NCI-H146 treated with DMSO at 0.1 percent for 48 hours (cell line): ENCODE data around the gene MAPT.
"Not testable (repeated sequence)": the region's sequence is repeated elsewhere in the genome, so short reads cannot be mapped to it uniquely, and the experiment has no call there.

ENCODE experiments used
- DNase-seq: peaks from one replicate; lab custom pipeline; 2025; ENCODE audit not compliant: unreplicated experiment; lab: John Stamatoyannopoulos, UW

Gene MAPT

DNA sequence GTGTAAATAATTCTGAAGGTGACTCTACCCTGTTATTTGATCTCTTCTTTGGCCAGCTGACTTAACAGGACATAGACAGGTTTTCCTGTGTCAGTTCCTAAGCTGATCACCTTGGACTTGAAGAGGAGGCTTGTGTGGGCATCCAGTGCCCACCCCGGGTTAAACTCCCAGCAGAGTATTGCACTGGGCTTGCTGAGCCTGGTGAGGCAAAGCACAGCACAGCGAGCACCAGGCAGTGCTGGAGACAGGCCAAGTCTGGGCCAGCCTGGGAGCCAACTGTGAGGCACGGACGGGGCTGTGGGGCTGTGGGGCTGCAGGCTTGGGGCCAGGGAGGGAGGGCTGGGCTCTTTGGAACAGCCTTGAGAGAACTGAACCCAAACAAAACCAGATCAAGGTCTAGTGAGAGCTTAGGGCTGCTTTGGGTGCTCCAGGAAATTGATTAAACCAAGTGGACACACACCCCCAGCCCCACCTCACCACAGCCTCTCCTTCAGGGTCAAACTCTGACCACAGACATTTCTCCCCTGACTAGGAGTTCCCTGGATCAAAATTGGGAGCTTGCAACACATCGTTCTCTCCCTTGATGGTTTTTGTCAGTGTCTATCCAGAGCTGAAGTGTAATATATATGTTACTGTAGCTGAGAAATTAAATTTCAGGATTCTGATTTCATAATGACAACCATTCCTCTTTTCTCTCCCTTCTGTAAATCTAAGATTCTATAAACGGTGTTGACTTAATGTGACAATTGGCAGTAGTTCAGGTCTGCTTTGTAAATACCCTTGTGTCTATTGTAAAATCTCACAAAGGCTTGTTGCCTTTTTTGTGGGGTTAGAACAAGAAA, 109.8 kb downstream of the MAPT start:
- DNase-seq, result no peak

DNA sequence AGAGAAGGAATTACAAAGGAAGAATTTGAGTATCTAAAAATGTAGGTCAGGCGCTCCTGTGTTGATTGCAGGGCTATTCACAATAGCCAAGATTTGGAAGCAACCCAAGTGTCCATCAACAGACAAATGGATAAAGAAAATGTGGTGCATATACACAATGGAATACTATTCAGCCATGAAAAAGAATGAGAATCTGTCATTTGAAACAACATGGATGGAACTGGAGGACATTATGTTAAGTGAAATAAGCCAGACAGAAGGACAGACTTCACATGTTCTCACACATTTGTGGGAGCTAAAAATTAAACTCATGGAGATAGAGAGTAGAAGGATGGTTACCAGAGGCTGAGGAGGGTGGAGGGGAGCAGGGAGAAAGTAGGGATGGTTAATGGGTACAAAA, 111.7 kb downstream of the MAPT start:
- DNase-seq, result not testable (repeated sequence)

DNA sequence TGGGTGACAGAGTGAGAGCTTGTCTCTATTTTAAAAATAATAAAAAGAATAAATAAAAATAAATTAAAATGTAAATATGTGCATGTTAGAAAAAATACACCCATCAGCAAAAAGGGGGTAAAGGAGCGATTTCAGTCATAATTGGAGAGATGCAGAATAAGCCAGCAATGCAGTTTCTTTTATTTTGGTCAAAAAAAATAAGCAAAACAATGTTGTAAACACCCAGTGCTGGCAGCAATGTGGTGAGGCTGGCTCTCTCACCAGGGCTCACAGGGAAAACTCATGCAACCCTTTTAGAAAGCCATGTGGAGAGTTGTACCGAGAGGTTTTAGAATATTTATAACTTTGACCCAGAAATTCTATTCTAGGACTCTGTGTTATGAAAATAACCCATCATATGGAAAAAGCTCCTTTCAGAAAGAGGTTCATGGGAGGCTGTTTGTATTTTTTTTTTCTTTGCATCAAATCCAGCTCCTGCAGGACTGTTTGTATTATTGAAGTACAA, 113.2 kb downstream of the MAPT start:
- DNase-seq, result no peak

DNA sequence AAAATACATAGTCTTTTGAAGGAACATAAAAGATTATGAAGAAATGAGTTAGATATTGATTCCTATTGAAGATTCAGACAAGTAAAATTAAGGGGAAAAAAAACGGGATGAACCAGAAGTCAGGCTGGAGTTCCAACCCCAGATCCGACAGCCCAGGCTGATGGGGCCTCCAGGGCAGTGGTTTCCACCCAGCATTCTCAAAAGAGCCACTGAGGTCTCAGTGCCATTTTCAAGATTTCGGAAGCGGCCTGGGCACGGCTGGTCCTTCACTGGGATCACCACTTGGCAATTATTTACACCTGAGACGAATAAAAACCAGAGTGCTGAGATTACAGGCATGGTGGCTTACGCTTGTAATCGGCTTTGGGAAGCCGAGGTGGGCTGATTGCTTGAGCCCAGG, 114.2 kb downstream of the MAPT start:
- DNase-seq, result no peak

DNA sequence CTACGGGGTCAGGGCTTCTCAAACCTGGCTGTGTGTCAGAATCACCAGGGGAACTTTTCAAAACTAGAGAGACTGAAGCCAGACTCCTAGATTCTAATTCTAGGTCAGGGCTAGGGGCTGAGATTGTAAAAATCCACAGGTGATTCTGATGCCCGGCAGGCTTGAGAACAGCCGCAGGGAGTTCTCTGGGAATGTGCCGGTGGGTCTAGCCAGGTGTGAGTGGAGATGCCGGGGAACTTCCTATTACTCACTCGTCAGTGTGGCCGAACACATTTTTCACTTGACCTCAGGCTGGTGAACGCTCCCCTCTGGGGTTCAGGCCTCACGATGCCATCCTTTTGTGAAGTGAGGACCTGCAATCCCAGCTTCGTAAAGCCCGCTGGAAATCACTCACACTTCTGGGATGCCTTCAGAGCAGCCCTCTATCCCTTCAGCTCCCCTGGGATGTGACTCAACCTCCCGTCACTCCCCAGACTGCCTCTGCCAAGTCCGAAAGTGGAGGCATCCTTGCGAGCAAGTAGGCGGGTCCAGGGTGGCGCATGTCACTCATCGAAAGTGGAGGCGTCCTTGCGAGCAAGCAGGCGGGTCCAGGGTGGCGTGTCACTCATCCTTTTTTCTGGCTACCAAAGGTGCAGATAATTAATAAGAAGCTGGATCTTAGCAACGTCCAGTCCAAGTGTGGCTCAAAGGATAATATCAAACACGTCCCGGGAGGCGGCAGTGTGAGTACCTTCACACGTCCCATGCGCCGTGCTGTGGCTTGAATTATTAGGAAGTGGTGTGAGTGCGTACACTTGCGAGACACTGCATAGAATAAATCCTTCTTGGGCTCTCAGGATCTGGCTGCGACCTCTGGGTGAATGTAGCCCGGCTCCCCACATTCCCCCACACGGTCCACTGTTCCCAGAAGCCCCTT, 115.6 kb downstream of the MAPT start:
- no peak for DNase-seq

DNA sequence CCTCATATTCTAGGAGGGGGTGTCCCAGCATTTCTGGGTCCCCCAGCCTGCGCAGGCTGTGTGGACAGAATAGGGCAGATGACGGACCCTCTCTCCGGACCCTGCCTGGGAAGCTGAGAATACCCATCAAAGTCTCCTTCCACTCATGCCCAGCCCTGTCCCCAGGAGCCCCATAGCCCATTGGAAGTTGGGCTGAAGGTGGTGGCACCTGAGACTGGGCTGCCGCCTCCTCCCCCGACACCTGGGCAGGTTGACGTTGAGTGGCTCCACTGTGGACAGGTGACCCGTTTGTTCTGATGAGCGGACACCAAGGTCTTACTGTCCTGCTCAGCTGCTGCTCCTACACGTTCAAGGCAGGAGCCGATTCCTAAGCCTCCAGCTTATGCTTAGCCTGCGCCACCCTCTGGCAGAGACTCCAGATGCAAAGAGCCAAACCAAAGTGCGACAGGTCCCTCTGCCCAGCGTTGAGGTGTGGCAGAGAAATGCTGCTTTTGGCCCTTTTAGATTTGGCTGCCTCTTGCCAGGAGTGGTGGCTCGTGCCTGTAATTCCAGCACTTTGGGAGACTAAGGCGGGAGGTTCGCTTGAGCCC, 116.3 kb downstream of the MAPT start:
- DNase-seq, result no peak

DNA sequence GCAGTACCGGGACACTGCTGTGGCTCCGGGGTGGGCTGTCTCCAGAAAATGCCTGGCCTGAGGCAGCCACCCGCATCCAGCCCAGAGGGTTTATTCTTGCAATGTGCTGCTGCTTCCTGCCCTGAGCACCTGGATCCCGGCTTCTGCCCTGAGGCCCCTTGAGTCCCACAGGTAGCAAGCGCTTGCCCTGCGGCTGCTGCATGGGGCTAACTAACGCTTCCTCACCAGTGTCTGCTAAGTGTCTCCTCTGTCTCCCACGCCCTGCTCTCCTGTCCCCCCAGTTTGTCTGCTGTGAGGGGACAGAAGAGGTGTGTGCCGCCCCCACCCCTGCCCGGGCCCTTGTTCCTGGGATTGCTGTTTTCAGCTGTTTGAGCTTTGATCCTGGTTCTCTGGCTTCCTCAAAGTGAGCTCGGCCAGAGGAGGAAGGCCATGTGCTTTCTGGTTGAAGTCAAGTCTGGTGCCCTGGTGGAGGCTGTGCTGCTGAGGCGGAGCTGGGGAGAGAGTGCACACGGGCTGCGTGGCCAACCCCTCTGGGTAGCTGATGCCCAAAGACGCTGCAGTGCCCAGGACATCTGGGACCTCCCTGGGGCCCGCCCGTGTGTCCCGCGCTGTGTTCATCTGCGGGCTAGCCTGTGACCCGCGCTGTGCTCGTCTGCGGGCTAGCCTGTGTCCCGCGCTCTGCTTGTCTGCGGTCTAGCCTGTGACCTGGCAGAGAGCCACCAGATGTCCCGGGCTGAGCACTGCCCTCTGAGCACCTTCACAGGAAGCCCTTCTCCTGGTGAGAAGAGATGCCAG, 117.6 kb downstream of the MAPT start:
- DNase-seq, result no peak

DNA sequence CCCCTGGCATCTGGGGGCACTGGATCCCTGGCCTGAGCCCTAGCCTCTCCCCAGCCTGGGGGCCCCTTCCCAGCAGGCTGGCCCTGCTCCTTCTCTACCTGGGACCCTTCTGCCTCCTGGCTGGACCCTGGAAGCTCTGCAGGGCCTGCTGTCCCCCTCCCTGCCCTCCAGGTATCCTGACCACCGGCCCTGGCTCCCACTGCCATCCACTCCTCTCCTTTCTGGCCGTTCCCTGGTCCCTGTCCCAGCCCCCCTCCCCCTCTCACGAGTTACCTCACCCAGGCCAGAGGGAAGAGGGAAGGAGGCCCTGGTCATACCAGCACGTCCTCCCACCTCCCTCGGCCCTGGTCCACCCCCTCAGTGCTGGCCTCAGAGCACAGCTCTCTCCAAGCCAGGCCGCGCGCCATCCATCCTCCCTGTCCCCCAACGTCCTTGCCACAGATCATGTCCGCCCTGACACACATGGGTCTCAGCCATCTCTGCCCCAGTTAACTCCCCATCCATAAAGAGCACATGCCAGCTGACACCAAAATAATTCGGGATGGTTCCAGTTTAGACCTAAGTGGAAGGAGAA, 118.2 kb downstream of the MAPT start:
- no peak for DNase-seq

DNA sequence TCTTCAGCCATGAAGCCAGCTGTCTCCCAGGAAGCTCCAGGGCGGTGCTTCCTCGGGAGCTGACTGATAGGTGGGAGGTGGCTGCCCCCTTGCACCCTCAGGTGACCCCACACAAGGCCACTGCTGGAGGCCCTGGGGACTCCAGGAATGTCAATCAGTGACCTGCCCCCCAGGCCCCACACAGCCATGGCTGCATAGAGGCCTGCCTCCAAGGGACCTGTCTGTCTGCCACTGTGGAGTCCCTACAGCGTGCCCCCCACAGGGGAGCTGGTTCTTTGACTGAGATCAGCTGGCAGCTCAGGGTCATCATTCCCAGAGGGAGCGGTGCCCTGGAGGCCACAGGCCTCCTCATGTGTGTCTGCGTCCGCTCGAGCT, 118.8 kb downstream of the MAPT start:
- no peak for DNase-seq

DNA sequence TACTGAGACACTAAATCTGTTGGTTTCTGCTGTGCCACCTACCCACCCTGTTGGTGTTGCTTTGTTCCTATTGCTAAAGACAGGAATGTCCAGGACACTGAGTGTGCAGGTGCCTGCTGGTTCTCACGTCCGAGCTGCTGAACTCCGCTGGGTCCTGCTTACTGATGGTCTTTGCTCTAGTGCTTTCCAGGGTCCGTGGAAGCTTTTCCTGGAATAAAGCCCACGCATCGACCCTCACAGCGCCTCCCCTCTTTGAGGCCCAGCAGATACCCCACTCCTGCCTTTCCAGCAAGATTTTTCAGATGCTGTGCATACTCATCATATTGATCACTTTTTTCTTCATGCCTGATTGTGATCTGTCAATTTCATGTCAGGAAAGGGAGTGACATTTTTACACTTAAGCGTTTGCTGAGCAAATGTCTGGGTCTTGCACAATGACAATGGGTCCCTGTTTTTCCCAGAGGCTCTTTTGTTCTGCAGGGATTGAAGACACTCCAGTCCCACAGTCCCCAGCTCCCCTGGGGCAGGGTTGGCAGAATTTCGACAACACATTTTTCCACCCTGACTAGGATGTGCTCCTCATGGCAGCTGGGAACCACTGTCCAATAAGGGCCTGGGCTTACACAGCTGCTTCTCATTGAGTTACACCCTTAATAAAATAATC, 119.3 kb downstream of the MAPT start:
- no peak for DNase-seq

DNA sequence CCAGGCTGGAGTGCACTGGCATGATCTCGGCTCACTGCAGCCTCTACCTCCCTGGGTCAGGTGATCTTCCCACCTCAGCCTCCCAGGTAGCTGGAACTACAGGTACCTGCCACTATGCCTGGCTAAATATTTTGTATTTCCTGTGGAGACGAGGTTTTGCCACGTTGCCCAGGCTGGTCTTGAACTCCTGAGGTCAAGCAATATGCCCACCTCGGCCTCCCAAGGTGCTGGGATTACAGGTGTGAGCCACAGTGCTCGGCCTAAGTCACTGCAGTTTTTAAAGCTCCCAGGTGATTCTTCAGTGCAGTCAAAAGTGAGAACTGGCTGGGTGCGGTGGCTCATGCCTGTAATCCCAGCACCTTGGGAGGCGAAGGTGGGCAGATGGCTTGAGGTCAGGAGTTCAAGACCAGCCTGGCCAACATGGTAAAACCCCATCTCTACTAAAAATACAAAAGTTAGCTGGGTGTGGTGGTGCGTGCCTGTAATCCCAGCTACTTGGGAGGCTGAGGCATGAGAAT, 125.1 kb downstream of the MAPT start:
- not testable (repeated sequence) for DNase-seq

DNA sequence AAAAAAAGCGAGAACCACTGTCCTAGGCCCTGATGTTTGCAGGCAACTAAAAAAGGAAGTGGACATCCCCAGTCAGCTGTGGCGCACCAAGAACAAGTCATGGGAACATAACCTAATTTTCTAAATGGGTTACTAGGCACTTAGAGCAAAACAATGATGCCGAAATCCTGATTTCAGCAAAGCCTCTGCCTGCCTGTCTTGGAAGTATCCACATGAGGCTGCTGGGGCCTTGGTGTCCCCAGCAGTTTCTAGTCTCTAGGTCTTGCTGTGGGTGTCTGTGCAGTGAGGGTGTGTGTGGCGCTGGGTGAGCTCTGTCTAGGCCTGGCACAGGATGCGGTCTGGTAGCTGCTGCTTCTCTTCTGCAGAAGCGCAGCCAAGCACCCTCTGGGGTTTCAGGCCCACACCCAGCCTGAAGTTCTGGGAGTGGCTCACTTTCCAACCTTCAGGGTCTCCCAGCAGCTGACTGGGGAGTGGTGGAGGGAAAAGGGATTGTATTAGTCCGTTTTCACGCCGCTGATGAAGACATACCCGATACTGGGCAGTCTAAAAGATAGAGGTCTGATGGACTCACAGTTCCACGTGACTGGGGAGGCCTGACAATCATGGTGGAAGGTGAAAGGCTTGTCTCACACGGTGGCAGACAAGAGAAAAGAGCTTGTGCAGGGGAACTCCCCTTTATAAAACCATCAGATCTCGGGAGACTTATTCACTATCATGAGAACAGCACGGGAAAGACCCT, 125.8 kb downstream of the MAPT start:
- no peak for DNase-seq

DNA sequence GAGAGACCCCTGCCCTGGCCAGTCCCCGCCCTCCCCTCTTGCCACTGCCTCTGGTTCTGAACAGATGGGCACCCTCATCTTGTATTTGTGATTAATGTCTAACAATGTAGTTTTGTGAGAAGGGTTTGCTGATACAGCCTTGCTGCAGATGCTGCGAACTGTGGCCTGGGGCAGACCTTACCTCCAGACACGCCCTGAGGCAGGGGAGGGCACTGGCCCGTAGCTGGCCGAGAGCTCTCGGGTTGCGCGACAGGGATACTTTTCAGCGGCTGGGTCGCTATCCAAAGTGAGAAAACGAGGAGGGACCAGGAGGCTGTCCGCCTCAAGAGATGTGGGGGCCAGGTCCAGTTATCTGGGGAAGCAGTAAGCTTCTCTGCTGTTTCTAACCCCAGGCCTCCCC, 126.6 kb downstream of the MAPT start:
- no peak for DNase-seq

DNA sequence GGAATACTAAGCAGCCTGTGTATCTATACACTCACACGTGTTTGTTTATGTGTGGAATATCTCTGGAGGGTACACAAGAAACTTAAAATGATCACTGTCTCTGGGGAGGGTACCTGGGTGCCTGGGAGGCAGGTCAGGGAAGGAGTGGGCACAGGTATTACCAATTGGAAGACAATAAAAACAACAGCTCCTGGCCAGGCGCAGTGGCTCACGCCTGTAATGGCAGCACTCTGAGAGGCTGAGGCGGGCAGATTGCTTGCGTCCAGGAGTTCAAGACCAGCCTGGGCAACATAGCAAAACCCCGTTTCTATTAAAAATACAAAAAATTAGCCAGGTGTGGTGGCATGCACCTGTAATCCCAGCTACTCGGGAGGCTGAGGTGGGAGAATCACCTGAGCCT, 129.0 kb downstream of the MAPT start:
- DNase-seq, result not testable (repeated sequence)

DNA sequence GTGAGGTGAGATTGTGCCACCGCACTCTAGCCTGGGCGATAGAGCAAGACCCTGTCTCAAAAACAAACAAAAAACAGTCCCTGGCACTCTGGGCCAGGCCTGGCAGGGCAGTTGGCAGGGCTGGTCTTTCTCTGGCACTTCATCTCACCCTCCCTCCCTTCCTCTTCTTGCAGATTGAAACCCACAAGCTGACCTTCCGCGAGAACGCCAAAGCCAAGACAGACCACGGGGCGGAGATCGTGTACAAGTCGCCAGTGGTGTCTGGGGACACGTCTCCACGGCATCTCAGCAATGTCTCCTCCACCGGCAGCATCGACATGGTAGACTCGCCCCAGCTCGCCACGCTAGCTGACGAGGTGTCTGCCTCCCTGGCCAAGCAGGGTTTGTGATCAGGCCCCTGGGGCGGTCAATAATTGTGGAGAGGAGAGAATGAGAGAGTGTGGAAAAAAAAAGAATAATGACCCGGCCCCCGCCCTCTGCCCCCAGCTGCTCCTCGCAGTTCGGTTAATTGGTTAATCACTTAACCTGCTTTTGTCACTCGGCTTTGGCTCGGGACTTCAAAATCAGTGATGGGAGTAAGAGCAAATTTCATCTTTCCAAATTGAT, 129.5 kb downstream of the MAPT start:
- no peak for DNase-seq

DNA sequence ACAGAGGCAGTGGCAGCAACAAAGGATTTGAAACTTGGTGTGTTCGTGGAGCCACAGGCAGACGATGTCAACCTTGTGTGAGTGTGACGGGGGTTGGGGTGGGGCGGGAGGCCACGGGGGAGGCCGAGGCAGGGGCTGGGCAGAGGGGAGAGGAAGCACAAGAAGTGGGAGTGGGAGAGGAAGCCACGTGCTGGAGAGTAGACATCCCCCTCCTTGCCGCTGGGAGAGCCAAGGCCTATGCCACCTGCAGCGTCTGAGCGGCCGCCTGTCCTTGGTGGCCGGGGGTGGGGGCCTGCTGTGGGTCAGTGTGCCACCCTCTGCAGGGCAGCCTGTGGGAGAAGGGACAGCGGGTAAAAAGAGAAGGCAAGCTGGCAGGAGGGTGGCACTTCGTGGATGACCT, 130.2 kb downstream of the MAPT start:
- no peak for DNase-seq

DNA sequence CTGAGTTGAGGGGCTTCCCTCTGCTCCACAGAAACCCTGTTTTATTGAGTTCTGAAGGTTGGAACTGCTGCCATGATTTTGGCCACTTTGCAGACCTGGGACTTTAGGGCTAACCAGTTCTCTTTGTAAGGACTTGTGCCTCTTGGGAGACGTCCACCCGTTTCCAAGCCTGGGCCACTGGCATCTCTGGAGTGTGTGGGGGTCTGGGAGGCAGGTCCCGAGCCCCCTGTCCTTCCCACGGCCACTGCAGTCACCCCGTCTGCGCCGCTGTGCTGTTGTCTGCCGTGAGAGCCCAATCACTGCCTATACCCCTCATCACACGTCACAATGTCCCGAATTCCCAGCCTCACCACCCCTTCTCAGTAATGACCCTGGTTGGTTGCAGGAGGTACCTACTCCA, 130.7 kb downstream of the MAPT start:
- no peak for DNase-seq

DNA sequence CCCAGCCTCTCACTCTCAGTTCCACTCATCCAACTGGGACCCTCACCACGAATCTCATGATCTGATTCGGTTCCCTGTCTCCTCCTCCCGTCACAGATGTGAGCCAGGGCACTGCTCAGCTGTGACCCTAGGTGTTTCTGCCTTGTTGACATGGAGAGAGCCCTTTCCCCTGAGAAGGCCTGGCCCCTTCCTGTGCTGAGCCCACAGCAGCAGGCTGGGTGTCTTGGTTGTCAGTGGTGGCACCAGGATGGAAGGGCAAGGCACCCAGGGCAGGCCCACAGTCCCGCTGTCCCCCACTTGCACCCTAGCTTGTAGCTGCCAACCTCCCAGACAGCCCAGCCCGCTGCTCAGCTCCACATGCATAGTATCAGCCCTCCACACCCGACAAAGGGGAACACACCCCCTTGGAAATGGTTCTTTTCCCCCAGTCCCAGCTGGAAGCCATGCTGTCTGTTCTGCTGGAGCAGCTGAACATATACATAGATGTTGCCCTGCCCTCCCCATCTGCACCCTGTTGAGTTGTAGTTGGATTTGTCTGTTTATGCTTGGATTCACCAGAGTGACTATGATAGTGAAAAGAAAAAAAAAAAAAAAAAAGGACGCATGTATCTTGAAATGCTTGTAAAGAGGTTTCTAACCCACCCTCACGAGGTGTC, 131.3 kb downstream of the MAPT start:
- no peak for DNase-seq
